ENCODE data around the gene CYGB.
"Not testable (repeated sequence)": the region's sequence is repeated elsewhere in the genome, so short reads cannot be mapped to it uniquely, and the experiment has no call there.

CYGB gene

DNA sequence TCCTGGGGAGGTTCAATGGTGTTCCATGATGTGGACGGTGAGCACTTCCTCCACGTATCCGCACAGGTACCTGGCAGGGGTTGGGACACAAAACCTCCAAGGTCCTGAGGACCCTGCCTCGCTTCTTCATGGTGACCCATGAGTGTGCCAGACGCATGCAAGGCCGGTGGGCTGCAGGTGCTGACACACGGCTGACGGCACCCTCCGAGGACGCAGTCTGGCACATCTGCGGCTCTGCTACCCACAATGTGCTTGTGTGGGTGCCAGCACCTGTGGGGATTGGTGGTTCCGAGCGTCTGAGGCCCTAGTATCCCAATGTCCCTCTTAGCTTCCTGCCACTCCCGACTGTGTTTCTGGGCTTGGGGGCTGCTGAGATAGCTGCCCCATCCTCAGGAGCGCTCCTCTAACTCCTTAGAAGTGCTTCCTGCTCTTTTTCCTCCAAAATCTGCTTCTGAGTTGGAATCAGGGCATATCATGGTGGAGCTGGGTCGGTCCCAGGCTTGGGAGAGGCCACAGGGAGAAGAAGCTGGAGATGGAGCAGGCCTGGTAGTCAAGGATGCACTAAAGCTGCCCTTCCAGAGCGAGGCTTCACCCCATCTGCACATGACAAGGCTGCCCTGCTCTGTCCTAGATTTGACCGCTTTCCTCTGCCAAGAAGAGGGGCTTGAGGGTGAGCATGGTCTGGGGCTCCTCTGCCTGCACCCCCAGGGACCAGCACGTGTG, 1.6 kb downstream of the CYGB start:
- DNase-seq: no peak

DNA sequence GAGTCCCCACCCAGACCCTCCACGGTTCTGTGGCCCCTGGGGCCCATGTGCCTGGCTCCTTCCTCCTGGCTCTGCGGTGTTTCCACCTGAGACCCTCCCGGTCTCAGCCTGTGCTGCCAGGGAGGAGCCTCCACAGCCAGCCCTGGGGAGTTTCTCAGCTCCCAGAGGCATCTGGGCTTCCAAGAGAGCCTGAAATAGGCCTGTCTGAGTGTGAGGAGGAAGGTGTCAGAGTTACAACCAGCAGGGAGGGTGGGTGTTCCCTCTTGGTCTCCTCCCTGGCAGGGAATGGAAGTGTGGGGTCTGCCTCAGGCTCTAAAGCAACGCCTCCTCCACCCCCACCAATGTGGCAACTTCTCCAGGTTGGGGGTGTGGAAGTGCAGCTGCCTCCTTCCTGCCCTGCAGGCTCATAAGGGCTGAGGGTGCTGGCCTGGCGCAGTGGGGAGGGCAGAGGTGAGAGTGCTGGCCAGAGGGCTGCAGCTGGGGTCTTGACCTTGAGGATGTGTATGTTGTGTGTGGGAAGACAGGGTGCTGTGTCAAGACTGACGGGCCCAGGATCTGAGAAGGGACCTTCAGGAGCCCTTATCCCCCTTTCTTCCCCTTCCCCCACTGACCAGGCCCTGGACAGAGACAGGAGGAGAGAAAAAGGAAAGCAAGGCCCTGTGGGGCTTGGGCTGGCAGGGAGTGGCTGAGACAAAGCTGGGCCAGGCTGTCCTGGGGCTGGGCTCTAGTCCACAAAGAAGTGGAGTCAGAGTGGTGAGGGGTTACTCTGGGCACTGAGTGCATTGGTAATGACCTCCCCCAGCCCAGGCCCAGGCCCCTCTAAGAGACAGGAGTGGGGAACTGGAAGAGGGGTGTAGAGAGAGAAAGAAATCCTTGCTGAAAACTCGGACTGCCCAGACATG, 2.4 kb downstream of the CYGB start:
- DNase-seq: no peak

DNA sequence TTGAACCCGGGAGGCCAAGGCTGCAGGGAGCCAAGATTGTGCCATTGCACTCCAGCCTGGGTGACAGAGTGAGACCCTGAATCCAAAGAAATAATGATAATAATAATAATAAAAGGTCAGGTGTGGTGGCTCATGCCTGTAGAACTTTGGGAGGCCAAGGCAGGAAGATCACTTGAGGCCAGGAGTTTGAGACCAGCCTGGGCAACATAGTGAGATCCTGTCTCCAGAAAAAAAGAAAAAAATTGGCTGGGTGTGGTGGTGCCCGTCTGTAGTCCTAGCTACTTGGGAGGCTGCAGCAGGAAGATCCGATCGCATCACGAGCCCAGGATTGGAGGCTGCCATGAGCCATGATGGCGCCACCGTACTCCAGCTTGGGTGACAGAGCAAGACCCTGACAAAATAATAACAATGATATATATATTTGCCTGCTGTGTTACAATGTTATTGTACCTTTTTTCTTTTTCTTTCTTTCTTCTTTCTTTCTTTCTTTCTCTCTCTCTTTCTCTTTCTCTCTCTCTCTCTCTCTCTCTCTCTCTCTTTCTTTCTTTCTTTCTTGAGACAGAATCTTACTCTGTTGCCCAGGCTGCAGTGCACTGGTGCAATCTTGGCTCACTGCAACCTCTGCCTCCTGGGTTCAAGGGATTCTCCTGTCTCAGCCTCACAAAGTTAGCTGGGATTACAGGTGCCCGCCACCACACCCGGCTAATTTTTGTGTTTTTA, 3.7 kb downstream of the CYGB start:
- DNase-seq: not testable (repeated sequence)

DNA sequence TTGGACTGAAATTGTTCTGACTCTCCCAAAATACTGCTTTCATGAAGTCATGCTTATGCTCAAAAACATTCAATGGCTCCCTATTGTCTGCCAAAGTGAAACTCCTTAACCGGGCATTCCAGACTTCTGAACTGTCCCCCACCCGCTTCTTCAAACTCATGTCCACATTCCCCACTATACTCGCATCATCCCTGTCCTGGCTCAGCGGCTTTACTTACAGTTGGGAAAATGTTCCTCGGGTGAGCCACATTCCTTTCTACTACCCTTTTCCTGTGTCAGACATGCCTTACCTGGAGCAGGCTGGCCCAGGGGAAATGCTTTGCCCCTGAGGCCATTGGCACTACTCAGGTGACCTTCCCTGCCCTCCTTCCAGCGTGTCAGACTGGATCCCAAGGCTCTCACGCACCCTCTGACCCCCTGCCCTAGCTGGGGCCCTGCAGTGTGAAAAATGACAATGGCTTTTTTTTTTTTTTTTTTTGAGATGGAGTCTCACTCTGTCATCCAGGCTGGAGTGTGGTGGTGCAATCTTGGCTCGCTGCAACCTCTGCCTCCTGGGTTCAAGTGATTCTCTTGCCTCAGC, 5.3 kb downstream of the CYGB start:
- DNase-seq: no peak

DNA sequence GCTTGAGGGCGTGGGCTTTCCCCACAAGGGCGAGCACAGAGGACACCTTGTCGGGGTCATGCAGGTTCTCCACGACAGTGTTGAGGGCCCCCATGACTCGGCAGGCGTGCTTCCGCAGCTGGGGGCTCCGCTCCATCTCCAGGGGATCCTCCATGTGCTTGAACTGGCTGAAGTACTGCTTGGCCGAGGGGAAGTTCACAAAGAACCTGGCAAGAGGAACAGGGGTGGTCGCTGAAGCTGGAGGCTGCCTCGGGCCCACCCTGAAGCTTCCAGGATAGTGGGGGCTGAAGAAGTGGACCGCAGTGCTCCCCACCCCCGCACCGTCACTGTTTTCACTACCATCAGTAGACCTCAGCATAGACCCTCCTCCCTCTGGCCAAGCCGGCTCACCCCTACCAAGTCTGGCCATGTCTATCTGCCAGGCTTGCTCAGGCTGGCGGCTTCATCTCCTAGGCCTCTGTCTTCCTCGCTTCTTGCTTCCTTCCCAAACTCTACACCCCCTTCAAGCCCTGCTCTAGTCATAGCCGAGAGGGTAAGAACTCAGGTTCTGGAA, 5.9 kb downstream of the CYGB start:
- no peak for DNase-seq

DNA sequence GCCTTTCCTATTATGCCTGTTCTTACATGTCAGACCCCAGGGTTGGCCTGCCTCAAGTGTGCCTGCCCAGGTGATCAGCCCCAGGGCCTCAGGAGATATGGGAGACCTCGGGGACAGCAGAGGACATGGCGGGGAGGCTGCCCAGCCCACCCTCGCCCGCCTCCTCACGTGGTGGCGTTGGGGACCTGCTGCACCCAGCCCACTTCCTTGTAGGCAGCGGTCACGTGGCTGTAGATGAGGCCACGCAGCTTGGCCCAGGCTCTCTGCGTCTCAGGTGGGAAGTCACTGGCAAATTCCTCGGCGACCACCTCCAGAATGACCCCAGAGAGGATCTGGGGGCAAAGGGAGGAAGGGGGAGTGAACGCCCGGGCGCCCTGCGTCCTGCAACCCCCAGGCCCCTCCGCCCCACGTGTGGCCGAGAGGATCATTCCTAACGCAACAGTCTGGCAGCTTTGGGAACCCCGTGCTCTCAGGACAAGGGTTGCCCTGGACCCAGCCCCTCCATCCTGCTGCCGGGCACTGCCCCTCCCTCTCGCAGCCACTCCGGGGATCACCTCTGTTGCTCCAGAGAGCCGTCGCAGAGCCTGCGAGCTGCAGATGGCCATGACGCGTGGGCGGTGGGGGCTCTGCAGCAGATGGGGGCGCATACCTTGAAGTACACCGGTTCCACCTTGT, 6.6 kb downstream of the CYGB start:
- no peak for DNase-seq

DNA sequence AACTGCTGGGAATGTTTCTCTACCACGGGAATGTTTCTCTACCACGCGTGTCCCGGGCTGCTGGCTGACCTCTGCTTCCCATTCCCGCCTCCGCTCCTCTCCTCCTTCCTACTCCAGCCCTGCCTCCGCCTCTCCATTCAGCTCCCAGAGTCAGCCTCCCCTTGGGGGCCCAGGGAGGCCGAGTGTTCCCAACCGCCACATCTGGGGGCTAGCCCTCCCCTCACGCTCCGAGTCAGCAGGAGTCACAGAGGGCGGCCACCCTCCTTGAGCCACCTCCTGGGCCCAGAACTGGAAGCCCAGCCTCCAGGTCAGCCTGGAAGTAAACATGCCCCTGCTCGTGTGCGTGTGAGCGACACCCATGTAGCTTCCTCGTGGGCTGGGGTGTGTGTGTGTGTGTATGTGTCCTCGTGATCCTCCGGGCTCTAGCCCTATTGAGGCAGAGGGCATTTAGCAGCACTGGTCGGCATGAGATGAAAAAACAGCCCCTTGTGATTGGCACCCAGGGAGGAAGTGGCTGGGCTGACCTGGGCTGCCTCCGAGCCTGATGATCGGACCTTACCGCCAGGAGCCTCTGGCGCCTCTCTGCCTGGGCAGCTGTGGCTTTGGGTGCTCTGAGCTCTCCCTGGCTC, 7.3 kb downstream of the CYGB start:
- no peak for DNase-seq

DNA sequence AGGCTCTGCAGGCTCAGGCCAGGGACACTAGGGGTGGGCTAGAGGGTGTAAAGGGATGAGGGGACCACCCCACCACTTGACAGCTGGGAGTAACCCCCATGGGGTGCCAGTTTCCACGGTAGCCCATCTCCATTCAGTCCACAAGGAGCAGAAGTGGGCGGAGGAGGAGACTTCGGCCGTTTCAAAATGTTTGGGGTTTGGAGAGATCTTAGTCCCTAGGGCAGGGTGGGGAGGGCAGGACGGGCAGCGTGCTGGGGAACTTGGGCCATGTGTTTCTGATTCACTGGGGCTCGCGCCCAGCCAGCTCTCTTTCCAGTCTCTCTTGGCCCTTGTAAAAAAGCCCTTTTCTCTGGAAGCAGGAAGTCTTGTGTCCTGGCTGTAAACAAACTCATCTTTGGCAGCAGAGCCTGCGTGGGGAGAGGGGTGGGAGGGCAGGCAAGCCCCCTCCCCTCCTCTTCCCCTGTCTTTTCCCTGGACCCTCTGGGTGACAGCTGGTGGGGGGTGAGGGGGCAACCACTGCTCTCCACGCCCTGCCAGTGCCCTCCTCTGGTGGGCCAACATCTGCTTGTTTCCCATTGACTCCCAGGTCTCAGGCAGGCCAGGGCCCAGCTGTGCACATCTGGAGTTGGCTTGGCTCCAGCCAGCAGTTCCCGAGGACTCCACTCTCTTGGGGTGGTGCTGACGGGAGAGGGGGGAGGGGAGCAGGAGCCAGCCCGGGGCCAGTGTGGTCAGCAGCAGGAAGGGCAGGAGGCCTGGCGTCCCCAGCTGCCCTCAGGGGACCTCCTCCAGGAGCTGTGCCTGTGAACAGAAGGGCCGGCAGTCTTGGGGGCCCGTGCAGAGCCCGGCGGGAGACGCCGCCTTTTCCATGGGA, 8.1 kb downstream of the CYGB start:
- DNase-seq: no peak

DNA sequence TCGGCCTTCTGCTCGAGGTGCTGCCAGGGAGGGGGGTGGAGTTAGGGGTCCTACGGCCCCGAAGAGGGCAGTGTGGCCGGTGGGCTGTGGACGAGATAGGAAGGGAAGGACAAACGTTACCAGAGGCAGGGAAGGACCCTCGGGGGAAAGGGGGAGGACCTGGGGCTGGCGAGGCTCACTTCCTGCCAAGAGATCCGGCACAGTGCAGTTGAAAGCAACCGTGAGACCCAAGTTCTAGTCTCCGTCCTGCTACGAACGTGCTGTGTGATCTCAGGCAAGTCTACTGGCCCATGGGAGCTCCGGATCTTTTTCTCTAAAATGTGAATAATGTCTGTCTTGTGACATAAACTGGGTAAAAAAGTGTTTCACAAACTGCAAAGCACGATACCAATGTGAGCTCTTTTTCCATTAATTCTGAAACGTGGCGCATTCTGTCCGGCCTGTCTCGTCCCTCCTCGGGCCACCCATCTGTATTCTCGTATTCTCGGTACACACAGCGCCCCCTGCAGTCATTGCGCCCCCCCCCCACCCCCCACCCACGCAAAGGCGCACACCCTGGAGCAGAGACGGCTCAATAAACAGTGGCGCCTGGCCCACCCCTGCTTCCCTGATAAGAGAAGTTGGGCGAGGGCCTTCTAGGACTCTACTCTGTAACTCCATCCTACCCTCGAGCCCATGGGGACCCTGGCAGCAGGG, 8.8 kb downstream of the CYGB start:
- DNase-seq: no peak

DNA sequence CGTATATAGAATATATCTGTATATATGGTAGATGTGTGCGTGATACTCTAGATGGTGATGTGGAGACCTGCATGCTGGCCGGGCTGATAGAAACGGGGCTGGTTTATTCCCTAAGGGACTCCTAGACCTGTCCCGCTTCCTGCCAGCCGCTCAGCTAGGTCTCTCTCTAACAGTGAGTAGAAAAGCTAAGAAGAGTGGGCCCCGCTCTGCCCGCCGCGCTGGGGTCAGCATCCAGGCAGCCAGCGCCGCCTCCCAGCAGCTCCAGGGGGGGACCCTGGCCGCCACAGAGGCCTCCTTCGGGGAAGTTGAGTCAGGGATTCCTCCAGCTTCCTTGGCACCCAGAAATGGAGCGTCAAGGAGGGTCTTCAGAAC, 9.4 kb downstream of the CYGB start:
- no peak for DNase-seq

DNA sequence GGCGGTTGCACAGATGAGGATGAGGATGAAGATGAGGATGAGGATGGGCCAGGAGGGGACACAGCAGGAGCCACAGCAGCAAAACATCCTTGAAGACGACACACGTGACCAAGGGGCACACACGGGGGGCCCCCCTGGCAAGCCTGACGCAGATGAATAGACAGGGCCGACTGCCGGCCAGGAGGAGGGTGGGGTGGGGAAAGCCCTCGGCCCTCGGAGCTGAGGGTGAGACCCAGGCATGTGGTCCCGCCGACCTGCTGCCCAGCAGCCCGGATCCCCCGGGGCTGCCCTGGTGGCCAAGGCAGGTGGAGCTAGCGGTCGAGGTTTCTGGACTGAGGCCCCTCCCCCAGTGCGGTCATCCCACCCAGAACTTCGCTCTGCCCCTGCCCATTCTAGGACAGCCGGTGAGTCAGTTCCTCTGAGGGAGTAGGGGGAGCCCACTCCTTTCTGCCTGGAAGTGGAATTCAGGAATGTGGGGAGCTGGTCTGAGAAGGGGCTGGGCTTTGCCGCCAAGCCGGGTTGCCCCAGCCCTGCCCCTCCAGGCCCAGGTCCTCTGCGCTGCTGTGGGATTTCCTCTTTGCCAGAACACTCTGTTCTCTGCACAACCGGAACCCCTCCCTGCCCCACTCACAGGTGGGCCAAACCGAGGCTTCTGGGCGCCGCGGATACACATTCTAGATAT, 9.9 kb downstream of the CYGB start:
- DNase-seq: peak; percentile 63

DNA sequence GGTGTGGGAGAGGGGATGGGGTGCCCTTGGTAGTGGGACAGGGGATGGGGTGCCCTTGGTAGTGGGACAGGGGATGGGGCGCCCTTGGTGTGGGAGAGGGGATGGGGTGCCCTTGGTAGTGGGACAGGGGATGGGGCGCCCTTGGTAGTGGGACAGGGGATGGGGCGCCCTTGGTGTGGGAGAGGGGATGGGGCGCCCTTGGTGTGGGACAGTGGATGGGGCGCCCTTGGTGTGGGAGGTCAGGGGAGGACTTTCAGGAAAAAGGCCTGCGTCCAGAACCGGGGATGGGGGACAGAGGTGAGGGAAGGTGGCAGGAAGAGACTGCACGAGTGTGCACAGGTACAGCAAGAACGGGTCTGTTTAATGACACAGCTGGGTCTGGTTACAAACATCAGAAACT, 10.5 kb downstream of the CYGB start:
- DNase-seq: not testable (repeated sequence)

DNA sequence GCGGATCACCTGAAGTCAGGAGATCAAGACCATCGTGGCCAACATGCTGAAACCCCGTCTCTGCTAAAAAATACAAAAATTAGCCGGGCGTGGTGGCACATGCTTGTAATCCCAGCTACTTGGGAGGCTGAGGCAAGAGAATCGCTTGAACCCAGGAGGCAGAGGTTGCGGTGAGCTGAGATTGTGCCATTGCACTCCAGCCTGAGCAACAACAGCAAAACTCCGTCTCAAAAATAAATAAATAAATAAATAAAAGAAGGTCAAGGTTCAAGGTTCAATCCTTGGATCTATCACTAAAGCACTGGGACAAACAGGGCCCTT, 12.0 kb downstream of the CYGB start:
- DNase-seq: not testable (repeated sequence)

DNA sequence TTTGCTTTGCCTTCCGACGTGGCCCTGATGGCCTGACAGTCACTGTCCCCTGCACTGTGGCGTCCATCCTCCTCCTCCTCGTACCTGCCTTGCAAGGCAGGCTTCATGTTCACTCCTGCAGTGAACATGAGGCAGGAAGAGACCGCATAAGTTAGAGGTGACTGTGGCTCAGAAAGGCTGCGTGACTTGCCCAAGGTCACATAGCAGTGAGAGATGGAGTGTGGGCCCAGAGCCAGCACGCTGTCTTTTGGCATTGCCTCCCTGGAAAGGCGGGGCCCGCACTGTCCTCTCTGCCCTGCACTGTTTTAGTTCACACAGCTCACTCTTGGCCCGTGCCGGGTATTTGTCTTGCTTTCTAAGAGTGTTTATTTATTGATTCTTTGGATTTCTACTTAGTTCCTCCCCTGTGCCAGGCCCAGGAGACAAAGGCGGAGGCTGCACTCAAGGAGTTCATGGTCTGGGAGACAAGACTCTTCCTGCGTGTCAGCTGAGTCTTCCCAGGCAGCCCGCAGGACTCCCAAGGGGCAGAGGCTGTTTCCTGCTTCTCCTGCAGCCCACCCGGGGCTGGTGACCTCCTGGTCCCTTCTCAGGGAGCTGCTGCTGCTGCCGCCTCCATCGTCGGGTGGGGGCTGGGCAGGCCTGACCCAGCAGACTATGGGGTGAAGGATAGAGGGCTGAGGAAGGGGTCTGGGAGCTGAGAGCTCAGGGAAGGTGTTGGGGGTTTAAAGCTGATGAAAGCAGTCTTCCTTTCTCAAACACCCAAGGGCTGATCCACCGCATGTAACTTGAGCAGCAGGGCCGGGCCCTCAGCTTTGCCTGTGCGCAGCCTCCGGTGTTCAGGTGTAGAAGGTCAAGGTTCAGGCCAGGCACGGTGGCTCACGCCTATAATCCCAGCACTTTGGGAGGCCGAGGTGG, 12.7 kb downstream of the CYGB start:
- DNase-seq: no peak

DNA sequence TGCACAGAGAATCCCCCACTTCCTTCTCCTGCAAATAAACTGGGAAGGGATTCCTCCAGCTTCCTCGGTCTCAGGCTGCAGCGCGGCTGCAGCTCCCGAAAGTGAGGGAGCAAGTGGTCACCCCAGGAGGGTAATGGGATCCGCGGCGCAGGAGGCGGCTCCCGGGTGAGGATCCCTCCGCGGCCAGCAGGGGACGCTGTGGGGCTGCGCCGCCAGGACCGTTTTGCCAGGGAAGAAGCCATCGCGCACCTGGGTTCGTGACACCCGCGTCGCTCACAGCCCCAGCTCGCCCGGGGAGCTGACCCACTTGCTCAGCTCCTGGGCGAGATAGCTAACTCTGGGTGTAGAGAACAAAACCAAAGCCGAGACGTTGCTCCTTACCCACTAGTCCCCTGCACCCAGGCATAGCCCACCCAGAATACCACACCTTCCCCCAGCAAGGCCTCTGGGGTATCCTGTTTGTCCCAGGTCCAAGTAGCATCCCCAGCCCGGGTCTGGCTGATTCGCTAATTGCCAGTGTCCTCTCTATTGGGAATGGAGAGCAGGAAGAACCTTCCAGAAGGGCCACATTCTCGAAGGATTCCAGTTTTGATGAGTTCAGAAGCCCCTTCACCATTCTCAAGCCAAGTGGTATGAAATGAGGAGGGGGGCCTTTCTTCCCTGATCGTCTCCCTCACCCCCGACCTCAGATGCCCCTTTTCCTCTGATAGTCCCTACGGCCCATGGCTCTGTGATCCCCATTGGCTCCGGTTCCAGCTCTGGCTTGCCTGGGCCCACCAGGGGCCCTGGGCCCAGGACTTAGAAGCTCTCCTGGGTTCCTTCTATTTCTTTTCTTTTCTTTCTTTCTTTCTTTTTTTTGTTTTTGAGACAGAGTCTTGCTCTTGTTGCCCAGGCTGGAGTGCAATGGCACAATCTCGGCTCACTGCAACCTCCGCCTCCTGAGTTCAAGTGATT, 14.1 kb downstream of the CYGB start:
- DNase-seq: peak; percentile 83

DNA sequence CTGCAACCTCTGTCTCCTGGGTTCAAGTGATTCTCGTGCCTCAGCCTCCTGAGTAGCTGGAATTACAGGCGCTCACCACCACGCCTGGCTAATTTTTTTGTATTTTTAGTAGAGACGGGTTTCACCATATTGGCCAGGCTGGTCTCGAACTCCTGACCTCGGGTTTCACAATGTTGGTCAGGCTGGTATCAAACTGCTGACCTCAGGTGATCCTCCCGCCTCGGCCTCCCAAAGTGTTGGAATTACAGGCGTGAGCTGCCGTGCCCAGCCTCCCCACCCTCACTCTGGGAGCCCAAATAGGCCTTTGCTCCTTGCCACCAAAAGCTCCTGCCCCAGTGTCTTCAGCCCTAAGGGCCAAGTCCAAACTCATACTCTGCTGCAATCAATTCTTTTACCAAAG, 15.8 kb downstream of the CYGB start:
- not testable (repeated sequence) for DNase-seq

DNA sequence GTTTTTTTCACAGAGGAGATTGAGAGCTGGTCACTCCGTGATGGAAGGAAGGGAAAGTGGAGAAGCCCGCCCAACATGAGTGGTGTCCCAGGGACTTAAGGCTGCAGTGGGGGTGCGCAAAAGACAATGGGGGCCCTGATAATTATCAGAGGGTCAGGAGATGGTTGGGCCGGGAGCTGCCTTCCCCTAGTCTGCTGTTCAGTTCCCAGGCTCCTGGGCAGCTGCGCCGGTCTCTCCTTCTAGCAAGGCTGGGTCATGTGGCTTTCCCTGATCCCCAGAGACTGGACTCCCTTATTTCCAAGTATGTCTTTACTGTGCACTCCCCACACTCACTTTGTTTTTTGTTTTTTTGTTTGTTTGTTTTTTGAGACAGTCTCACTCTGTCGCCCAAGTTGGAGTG, 16.2 kb downstream of the CYGB start:
- DNase-seq: no peak
